NCI-H2029 treated with DMSO at 0.1 percent for 48 hours (cell line): Measurements from ENCODE around the gene CATSPERE.
"Not testable (repeated sequence)": the region's sequence is repeated elsewhere in the genome, so short reads cannot be mapped to it uniquely, and the experiment has no call there.

Experiments used
- DNase-seq: peaks from one replicate; lab custom pipeline; 2025; lab: John Stamatoyannopoulos, UW

CATSPERE gene

DNA sequence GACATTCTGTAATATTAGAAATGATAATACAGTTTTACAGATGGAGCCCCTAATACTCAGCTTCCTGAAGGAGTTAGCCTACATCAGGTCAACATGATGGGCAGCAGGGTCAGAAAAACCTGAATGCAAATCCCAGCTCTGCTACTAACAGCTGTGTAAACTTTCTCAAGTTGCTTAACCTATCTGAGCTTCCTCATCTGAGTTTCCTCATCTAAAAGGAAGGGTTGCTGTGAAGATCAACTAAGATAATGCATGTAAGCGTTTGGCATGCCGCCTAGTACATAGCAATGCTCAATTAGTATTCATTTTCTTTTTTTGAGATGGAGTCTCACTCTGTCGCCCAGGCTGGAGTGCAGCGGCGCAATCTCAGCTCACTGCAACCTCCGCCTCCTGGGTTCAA lies 173.5 kb downstream of the CATSPERE start:
- DNase-seq = no peak

DNA sequence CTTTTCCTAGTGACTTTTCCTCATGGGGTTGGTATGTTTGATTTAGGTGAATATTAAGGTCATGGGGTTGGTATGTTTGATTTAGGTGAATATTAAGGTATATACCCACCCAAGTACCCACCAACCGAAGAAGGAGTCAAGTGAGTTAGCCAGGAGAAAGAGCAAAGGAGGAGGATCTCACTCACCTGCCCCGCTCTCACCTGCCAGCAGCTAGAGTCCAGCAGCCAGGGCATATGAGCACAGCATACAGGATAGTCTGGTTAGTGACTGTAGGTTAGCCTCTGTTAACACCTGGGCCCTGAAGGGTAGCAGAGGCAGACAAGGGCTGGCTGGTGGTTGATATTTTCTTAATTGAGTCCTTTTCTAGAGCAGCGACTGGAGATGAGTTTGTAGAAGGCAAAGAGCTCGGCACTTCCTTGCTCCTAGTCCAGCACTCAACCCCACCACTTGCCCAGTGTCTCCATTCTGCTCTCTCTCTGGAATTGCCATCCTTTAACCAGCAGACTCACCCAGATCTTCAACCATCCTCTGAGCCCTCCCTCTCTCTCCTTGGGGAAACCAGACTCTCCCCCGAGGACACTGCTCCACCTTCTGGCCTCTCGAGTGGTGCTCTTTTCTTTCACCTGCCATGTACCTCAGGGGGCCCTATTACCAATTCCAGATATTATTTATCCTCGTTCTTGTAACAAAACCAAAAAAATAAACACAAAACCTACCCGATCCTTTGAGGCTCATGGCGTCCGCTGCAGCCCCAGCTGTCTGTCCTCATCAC lies 175.6 kb downstream of the CATSPERE start:
- no peak for DNase-seq

DNA sequence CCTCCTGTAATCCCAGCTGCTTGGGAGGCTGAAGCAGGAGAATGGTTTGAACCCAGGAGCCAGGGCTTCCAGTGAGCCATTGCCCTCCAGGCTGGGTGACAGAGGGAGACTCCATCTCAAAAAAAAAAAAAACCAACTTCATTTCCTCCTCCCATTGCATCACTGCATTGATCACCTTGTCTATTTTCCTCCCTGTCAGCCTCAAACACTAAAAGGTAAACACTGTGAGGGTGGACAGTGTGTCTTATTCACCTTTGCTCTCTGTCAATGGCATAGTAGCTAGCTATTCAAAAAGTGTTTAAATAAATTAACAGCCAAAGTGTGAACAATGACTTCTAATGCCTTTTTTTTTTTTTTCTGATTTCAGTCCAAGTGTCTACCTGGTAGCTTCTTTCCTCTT lies 178.5 kb downstream of the CATSPERE start:
- no peak for DNase-seq

DNA sequence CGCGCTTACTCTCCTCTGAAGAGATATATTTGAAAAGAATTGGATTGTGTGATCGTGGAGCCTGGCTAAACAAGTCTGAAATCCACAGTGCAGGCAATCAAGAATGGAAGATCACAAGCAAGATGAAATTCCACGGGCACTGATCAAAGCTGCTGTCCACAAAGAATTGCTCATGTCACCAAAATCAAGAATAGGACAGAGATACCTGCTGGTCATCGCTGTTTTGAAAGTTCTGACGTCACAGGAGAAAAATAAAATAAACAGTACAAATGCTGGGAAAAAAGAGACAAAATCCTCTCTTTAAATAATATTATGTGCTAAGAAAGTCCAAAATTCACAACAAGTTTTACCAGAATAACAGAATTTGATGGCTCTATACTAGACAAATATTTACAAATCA lies 179.8 kb downstream of the CATSPERE start:
- no peak for DNase-seq

DNA sequence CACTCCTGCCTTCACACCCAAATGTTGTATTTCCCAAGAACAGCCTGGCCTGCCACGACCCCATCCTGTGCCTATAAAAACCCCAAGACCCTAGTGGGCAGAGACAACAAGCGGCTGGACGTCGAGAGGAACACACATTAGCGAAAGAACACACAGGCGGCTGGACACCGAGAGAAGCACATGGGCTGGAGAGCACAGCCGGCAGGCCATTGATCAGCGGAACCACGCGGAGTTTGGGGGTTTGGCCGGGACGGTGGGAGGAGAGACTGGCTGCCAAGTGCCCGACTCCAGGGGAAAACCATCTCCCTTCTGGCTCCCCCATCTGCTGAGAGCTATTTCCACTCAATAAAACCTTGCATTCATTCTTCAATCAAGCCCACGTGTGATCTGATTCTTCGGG lies 181.5 kb downstream of the CATSPERE start:
- DNase-seq = no peak

DNA sequence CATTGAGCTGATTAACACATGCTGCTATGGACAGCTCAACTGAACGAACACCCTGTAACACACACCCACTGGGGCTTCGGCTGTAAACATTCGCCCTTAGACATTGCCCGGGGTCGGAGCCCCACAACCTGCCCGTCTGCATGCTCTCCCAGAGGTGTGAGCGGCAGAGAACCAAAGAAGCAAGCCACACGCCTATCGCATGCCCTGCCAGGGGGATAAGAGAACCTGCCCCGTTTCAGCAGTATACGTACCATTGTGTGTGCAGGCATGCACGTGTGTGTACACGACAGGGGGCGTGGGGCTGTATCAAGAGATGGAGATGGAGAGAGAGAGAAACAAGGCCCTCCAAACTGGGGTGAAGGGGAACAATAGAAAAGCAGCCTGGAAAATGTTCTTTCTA lies 181.9 kb downstream of the CATSPERE start:
- DNase-seq = no peak

DNA sequence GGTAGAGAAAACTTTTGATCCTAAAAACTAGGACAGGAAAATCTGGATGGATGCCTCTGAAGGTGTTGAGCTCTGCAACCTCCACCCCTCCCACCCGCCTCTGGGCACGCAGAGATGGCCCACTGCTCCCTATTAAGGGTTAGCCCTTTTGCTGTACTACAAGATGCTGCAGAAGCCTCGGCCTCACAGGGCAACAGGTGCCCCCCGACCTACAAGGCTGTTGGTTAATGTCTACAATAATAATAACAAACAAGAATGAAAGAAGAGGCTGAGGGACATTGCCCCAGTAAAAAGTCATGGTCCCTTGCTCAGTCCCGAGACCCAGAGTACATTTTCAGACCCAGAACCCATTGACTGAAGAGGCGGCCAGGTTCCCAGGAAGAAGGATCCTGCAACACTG lies 184.3 kb downstream of the CATSPERE start:
- no peak for DNase-seq

DNA sequence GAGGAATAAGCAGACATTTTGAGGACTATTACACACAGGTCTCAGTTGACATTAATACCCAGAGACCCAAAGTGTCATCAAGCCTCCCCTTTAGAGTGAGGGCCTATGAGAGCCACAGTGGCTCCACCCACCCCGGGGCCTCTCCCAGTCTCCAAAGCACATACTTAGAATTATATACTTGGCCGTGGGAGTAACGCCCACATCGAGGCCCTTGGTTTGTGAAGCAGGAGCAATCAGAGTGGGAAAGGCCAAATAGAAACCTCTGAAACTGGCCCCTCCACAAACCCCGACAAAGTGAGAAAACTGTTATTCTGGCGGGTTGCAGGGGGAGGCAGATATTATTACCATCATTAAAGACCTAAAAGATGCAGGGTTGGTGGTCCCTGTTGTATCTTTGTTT lies 184.8 kb downstream of the CATSPERE start:
- DNase-seq = no peak

DNA sequence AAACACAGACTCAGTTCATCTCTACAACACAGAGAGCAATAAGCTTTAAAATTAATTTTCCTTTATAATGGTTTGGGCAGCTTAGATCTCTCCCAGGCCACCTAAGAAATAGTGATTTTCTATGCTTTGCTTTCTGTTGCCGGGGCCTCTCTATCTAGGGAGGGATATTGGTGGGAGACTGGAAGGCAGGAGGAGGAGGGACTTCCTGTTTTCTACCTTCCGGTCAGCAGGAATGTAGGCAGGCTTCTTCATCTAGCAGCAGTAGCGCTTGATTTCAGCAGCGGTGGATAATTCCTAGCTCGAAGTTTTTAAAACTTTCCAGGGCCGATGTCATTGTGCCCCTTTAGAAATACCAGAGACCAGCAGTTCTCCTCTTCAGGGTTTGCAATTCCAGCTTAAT lies 186.7 kb downstream of the CATSPERE start:
- DNase-seq = no peak

DNA sequence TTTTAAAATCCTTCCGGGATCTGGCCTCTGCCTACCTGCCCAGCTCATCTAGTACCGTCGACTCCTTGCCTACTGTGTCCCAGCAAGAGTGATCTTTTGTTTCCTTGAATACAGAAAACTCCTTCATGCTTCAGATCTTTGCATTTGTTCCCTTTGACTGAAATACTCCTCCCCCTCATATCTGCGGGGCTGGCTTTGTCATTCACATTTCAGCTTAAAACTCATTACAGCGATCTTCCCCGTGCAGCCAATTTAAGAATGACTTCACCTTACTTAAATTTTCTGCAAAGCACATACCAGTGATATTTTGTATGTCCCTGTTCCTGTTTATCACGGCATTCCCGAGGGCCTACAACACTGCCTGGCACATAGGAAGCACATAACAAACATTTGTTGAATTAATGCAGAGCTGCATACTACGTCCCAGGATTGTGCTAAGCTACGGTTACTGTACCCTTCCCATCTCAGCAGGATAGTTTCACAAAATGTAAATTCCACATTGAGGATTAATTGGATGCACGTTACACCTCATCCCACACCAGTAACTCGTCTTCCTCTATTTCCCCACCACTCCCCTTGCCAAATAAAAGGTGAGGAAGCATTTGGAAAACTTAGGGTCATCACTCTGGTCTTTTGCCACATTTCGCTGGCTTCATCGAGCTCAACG lies 191.0 kb downstream of the CATSPERE start:
- no peak for DNase-seq

DNA sequence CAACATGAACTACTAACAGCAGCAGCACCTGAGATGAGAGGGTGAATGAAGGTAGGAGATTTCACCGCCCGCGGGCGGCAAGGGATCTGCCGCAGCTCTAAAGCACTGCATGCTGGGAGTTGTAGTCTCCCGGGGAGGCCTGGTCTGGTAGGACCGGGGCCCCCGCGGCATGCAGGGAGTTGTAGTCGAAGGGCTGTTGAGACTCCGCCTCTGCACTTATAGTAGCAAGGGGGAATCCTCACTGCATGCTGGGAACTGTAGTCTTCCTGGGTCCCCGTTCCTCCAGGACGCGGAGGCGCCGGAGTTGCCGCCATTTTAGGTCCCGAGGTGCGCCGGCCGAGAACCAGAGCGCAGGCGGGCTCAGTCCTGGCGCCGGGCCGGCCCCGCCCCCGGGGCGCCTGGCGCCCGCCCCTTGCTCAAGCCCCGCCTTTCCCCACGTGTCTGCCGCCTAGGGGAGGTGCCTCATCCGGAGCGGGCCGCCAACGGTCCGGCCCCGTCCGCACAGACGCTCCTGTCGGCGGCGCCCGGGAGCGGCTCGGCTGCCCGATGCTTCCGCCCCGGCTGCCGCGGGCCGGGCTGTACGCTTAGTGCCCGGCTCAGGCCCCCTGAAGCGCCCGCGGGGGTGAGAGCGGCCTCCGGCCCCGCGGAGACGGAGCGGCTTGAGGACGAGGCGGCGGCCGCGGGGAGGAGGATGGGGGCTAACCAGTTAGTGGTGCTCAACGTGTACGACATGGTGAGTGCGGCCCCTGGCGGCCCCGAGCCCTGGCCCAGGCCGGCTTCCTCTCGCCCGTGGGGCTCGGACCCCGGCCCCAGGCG lies 191.8 kb downstream of the CATSPERE start, which contains the start of gene DESI2:
DESI2 (plus strand) TSS at position 504 of the 816 bp plus-strand sequence; CDS start at position 692, 188 bp downstream.
- DNase-seq = peak; percentile 89

DNA sequence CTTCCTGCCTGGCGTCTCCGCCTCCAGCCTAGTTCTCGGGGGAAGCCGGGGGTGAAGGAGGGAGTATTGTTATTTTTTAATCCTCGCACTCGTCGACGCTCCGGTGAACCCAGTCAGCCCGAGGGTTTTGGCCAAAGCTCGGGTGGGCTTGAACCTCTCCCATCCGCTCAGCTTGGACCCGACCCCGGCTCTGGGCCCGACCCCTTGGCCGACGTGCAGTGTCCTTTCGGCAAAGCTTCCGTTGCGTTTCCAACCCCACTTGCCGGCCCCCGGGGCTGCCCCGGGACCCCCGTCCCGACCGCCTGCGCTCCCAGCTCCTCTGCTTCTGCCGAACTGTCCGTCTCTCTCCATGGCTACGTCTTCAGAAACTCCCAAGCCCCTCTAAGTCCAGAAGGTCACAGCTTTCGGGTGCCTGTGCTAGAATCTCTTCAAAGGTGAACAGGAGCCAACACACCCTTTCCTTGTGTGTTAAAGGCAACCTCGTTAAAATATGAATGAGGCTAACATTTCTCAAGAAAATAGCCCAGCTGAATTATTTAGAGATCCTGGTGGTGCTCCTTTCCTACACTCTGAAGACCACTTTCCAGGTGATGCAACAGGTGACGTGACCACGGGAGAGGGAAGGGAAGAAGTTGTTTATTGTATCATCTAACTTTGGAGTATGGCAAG lies 192.5 kb downstream of the CATSPERE start:
- no peak for DNase-seq

DNA sequence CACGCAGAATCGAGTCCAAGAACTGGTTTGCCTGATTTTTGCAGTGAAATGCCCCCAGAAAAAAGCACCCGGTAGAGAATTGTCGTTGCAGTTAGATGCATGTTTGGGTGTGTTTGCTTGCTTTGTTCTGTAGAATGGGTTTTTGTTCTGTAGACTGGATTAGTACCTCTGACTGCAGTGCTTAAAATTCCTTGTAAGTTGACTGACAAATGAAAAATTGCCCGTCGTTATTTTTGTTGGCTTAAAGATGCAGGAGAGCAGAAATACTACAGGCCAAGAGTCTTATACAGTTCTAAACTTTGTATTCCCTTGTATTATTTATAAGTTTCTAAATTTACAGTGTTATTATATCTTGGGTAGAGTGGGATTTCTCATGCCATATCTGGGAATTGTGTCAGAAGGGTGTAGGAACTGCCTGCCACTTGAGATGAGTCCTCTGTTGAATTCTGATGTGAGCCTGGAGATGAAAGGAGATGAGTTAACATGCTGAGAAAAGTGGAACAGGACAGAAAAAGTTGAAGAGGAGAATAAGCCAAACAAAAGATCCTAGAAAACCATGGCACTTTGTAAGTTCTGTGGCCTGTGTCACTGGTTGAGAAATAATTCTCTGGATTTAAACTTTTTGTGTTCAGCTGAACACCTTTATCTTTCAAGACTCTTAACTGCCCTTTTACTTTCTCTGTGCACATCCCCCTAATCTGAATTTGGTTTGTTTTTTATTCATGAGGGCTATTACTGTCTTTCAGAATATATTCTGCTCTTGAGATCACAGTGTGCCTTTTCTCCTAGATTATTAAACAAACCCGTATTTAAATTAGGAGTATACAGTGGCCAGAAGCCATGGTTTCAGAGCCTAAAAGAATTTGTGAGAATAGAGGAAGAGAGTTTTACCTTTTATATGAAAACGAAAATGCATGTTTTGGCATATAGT lies 193.3 kb downstream of the CATSPERE start:
- no peak for DNase-seq

DNA sequence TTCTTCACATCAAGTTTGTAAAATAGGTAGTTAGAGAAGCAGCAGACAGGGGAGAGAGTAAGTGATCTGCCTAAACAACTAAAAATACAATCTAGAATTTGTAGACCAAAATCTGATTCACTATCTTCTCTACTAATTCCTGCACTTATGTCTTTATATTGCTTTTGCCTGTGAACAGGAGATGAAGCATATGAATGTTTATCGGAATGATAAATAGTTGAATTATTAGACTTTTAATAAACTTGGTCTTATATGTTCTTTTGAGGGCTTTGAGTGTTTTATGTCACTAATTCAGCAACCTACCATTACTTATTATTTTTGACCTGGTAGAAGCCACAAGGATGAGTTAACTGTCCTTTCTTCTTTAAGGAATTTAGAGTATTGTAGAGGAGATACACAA lies 194.1 kb downstream of the CATSPERE start:
- DNase-seq = no peak

DNA sequence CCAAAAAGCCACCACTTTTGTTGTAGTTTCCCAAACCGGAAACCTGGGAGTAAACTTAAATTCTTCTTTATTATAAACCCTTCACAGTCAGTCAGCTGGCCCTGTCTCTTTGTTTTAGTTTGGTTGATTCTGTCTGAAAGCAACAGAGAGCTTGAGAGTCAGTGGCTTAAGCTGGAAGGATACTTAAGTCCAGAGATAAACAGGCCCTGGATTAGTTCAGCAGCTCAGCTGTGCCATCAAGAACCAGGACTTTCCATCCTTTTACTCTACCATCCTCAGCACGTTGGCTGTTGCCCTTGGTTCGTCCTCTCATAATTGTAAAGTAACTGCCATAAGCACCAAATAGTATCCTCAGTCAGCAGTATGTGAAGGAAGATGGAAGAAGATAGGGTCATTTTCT lies 196.3 kb downstream of the CATSPERE start:
- DNase-seq = no peak

DNA sequence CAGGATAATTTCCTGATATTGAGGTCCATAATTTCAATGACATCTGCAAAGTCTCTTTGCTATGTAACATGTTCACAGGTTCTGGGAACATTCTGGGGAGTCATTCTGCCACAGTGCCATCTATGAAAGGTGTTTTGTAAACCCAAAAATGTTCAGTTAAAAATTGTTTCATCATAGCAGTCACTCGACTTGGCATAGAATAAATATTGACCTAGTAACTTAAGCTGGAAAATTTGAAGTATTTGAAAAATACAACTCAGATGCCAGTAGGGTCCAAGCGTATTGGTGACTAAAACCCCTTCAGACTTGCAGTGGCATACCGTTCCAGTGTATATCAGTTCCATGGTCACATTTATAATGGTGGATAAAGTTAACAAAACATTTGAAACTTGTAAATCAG lies 198.6 kb downstream of the CATSPERE start:
- no peak for DNase-seq

DNA sequence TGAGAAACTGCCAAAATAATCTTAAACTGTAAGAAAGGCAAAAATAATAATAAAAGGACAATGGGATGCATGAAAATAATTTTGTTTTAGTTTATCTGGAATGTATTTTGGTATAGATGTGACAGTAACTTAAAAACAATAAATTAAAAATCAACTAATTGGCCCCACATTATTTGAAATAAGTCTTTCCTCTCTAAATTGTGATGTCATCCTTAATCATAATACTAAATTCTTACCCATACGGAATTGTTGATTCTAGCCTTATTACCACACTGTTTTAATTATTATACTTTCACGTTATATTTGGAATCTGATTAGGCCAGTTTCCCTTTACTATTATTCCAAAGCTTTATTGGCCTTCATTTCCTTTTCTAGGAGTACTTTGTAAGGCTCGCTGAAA lies 199.5 kb downstream of the CATSPERE start:
- DNase-seq = no peak

DNA sequence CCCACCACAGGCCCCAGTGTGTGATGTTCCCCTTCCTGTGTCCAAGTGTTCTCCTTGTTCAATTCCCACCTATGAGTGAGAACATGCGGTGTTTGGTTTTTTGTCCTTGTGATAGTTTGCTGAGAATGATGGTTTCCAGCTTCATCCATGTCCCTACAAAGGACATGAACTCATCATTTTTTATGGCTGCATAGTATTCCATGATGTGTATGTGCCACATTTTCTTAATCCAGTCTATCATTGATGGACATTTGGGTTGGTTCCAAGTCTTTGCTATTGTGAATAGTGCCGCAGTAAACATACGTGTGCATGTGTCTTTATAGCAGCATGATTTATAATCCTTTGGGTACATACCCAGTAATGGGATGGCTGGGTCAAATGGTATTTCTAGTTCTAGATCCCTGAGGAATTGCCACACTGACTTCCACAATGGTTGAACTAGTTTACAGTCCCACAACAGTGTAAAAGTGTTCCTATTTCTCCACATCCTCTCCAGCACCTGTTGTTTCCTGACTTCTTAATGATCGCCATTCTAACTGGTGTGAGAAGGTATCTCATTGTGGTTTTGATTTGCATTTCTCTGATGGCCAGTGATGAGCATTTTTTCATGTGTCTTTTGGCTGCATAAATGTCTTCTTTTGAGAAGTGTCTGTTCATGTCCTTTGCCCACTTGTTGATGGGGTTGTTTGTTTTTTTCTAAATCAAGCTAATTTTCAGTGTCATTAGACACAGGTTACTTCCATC lies 200.7 kb downstream of the CATSPERE start:
- not testable (repeated sequence) for DNase-seq

DNA sequence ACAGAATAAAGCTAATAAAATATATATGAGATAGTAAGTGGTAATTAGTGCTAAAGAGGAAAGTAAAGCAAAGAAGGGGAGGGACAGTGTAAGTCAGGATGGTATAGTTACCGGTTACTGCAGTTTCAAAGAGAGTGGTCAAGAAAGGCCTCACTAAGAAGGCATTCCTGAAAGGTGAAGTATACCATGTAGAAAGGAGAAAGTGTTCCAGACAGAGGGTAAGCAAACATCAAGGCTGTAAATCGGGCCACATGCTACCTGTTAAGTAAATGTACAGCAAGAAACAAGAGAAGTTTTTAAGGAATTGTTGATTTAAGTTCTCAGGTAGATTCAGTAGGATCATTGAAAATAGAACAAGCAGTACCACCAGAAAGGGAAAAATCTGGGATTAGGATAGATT lies 201.5 kb downstream of the CATSPERE start:
- DNase-seq = no peak

DNA sequence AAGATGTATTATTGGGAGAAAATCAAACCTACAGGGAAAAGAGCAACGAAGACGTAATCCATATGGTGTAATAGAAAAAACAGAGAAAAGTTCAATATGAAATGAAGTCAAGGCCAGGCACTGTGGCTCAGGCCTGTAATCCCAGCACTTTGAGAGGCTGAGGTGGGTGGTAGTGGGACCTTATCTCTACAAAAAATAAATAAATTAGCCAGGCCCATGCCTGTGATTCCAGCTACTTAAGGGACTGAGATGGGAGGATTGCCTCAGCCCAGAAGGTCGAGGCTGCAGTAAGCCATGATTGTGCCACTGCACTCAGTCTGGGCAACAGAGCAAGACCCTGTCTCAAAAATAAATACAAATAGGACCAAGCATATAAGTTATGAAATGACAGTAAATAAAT lies 203.3 kb downstream of the CATSPERE start:
- DNase-seq = no peak
